HG02938 (cell line): Measurements from ENCODE around the gene MGAT3.
"Not testable (repeated sequence)": the region's sequence is repeated elsewhere in the genome, so short reads cannot be mapped to it uniquely, and the experiment has no call there.

Experiments
- ATAC-seq: cut with Tn5 transposase; IDR thresholded peaks from one replicate; pipeline ENCODE4 v1.9.1; 2021; ENCODE audit warnings: mild to moderate bottlenecking, moderate library complexity; ENCODE audit not compliant: unreplicated experiment

The MGAT3 gene

GRCh38 chr22:39489094-39490068, 32.6 kb downstream of the MGAT3 start:
- ATAC-seq = no peak

GRCh38 chr22:39490135-39490798, 33.5 kb downstream of the MGAT3 start:
- peak; percentile 74 for ATAC-seq

GRCh38 chr22:39490966-39491680, 34.3 kb downstream of the MGAT3 start:
- no peak for ATAC-seq

- no peak for ATAC-seq
Observed at GRCh38 chr22:39491696-39492095, 34.9 kb downstream of the MGAT3 start.

DNA sequence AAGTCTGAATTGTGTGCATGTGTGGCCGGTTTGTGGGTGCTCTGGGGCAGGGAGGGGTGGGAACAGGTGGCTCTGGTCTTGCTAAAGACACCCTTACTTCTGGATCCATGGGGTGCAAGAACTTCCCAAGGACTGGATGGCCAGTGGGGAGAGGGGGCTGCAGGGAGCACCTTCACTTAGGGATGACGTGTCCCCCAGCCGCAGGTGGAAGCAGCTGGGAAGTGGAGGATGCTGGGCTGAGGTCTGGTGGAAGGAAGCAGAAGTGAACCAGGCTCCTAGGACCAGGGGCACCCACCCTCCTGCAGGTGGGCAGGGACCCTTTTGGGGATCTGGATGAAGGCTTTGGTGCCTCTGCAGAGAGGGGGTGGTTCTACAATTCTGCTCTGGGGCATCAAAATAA, 35.4 kb downstream of the MGAT3 start:
- no peak for ATAC-seq

DNA sequence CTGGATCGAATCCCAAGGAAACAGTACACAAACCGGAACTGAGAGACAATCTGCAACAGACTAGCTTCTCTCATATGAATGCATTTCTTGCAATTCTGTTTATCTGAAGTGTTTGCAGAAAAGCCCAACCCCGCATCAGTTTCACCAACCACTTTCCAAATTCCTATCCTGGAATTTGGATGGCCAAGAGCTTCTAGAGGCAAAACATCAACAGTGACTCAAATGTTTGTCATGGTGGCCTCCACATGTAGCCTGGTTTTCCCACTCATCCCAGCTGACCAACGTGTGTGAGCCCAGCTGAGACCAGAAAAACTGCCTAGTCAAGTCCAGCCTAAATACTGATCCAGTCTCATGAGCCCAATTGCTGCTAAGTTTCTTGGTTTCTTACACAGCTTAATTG, 36.9 kb downstream of the MGAT3 start:
- ATAC-seq = no peak

DNA sequence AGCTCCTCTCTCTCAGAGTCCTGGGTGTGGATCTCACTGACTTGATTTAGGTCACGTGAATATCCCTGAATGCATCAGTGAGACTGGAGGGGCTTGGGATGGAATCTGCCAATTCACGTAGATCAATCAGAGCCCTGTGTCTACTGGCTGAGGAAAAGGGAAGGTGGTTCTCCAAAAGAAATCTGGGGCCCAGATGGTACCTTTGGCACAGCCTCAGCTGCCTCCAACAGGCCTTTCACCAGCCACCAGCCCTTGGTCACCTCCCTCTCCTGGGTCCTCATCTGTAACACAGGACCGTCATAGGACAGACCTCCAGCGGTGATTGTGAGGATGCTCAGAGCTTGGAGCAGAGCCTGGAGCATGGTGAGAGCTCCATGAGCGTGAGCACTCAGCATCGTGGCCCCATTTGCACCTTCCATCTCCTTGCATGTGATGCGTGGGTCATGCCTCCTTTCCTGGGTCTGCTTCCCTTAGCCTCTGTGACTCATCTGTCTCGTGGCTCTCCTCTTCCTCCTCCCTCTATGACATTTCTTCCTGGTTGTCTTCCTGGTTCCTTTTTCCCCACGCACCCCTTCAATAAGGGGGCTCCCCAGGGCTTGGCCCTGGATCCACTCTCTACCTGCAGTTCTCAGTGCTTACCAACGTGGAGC, 37.8 kb downstream of the MGAT3 start:
- ATAC-seq = no peak

GRCh38 chr22:39496131-39496838, 39.5 kb downstream of the MGAT3 start:
- no peak for ATAC-seq

DNA sequence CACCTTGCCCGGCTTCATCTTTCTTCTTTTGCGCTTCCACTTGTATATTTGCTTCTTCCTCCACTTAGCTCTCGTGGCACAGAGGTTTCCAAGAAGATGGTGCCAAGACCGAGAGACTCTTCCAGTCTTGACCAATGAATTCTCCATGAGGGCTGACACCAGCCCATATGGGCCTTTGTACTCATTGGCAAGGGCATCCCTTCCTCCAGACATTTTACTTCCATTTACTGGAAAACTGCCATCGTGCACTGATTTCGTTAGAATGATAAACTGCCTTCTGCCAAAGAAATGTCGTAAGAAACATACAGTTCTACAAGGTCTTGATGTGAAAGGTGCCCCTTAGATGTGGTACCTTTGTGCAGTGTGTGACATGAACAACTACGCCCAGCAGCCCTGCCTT, 40.6 kb downstream of the MGAT3 start:
- no peak for ATAC-seq

DNA sequence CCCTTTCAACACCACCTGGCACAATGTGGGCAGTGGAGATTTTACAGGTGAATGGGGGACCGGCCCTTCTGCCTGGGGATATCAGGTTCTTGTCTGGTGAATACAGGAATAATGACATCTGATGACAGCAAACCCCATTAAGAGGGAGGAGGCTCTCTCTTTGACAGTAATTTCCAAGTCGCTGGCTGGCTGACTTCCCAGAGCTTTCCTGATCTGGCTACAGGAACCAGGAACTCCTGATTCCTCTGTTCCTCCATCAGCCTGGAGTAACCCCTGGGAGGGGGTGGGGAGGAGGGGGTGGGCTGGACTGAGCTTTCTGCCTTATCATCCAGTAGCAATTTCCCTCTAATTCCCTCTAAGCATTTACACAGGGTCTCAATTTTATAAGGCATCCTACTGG, 41.6 kb downstream of the MGAT3 start:
- ATAC-seq = no peak

- no peak for ATAC-seq
Observed at GRCh38 chr22:39498802-39499201, 42.0 kb downstream of the MGAT3 start.

GRCh38 chr22:39500101-39500500, 43.3 kb downstream of the MGAT3 start:
- no peak for ATAC-seq

- no peak for ATAC-seq
Observed at GRCh38 chr22:39501644-39502108, 44.9 kb downstream of the MGAT3 start.

DNA sequence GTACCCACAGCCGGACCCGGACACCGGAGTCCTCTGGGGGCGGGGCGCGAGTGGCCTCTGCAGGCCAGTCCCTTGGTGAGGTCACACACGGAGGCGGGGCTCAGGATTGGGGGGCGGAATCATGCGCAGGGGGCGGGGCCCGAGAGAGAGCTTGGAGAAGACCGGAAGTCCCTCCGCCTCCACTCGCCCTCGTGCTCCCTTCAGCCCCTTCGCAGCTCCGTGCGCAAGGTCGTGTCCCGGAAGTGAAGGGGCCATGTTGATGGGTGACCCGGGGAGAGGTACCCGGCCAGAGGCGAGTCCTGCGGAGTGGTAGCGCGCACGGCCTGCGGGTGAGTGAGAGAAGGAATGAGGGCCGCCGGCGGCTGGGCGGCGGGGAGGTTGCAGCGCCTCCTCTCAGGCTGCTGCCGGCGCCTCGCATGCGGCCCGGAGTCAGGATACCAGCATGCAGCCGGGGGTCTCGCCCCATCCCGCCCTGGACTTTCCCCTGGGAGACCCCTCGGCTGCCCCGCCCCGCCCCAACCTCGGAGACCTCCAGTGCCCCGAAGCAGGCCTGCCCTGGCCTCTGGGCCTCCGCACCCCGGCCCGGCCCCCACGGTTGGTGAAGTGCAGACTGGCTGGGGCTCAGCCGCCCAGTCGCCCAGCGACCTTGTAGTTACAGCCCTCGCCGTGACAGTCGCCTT, 45.4 kb downstream of the MGAT3 start, which contains the start of gene MIEF1:
Gene MIEF1 (plus strand): TSS at position 182 of the 680 bp plus-strand sequence. CDS start 9,005 bp downstream, outside the sequence.
- peak; percentile 90 for ATAC-seq

- ATAC-seq = no peak
Observed at GRCh38 chr22:39502789-39503409, 46.1 kb downstream of the MGAT3 start.

GRCh38 chr22:39503630-39504029, 46.8 kb downstream of the MGAT3 start:
- ATAC-seq = no peak

- ATAC-seq = no peak
Observed at GRCh38 chr22:39504071-39504470, 47.3 kb downstream of the MGAT3 start.

GRCh38 chr22:39507021-39507420, 50.2 kb downstream of the MGAT3 start:
- ATAC-seq = not testable (repeated sequence)

DNA sequence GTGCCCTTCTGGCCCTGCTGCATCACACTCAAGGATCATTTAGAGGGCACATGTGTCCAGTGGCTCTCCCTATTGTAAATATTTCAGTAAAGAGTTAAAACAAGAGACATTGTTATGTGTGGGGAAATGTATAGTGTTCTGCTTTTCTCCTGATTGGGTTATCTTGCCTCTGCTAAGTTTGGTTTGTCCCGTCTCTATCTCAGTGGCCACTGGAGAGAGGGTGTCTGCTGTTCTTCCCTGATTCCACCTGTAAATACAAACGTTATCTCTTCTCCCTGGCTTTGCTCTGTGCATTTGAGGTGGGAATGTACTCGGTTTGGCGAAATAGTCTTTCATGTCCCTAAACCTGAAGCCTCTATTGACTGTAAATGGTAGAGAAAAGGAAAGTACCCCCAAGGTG, 51.6 kb downstream of the MGAT3 start:
- no peak for ATAC-seq
